Neural cell (in vitro differentiated cells): ENCODE results near the gene TVP23C. TPM values are rescaled to one million over a fixed set of nuclear protein-coding genes. Genes with fewer than 3 reads are reported as not detected.

ENCODE experiments used
- H2AFZ ChIP-seq: fragments of 200-600, 300-800 bp; sonication (generic), shearing (Covaris generic); 2 replicates; pipeline ENCODE4 v1.6.0; 2014; ENCODE audit warnings: low read depth, mild to moderate bottlenecking, antibody characterized with exemption, low read length, moderate library complexity
- H3F3A ChIP-seq: fragments of 200-600 bp; shearing (Covaris generic); 2 replicates; pipeline ENCODE4 v1.6.1; 2016; ENCODE audit warnings: mild to moderate bottlenecking, moderate library complexity, mixed read lengths, antibody characterized with exemption, low read length; ENCODE audit not compliant: insufficient read depth, poor library complexity, severe bottlenecking
- H3K27ac ChIP-seq: fragments of 200-600, 300-800 bp; sonication (generic), shearing (Covaris generic); 2 replicates; pipeline ENCODE4 v1.5.1; 2014; ENCODE audit warnings: mild to moderate bottlenecking, low read length, moderate library complexity
- H3K27me3 ChIP-seq: fragments of 300-800, 200-600 bp; sonication (generic), shearing (Covaris generic); 2 replicates; pipeline ENCODE4 v1.6.0; 2014; ENCODE audit warnings: mild to moderate bottlenecking, low read depth, low read length, moderate library complexity; ENCODE audit not compliant: insufficient read depth
- H3K36me3 ChIP-seq: fragments of 300-800, 200-600 bp; sonication (generic), shearing (Covaris generic); 2 replicates; pipeline ENCODE4 v1.5.1; 2014; ENCODE audit warnings: mild to moderate bottlenecking, antibody characterized with exemption, low read length, moderate library complexity; ENCODE audit not compliant: insufficient read depth
- H3K4me2 ChIP-seq: fragments of 300-800, 200-600 bp; sonication (generic), shearing (Covaris generic); 2 replicates; pipeline ENCODE4 v1.6.0; 2014; ENCODE audit warnings: mild to moderate bottlenecking, low read length
- H3K4me3 ChIP-seq: fragments of 300-800, 200-600 bp; sonication (generic), shearing (Covaris generic); 2 replicates; pipeline ENCODE4 v1.5.1; 2014; ENCODE audit warnings: mild to moderate bottlenecking, low read length, moderate library complexity
- H3K79me2 ChIP-seq: fragments of 200-600 bp; shearing (Covaris generic); replicated peaks from 2 replicates; pipeline ENCODE4 v1.6.0; 2014; ENCODE audit warnings: mild to moderate bottlenecking, low read length, moderate library complexity; ENCODE audit not compliant: insufficient read depth
- H3K9ac ChIP-seq: fragments of 300-800, 200-600 bp; sonication (generic), shearing (Covaris generic); 2 replicates; pipeline ENCODE4 v1.6.1; 2016; ENCODE audit warnings: mild to moderate bottlenecking, low read length, mixed read lengths
- H3K9me2 ChIP-seq: fragments of 200-600 bp; shearing (Covaris generic); 2 replicates; pipeline ENCODE4 v1.6.1; 2016; ENCODE audit warnings: mild to moderate bottlenecking, low read length, mixed read lengths; ENCODE audit not compliant: insufficient read depth
- H3K9me3 ChIP-seq: fragments of 200-600, 300-800 bp; sonication (generic), shearing (Covaris generic); 2 replicates; pipeline ENCODE4 v1.6.1; 2016; ENCODE audit warnings: mild to moderate bottlenecking, mixed run types, low read length, moderate library complexity, mixed read lengths
- H4K20me1 ChIP-seq: fragments of 200-600 bp; shearing (Covaris generic); 2 replicates; pipeline ENCODE4 v1.6.1; 2016; ENCODE audit warnings: mild to moderate bottlenecking, mixed run types; ENCODE audit not compliant: insufficient read depth
- CTCF ChIP-seq: fragments of 450-650 bp; IDR thresholded peaks from 2 replicates; pipeline ENCODE4 v1.5.1; 2014; ENCODE audit warnings: antibody characterized with exemption, mild to moderate bottlenecking, moderate library complexity; ENCODE audit not compliant: poor library complexity, severe bottlenecking
- EP300 ChIP-seq: fragments of 450-650 bp; conservative IDR thresholded peaks from 2 replicates; pipeline ENCODE4 v1.6.1; 2014; ENCODE audit warnings: antibody characterized with exemption, mild to moderate bottlenecking, moderate library complexity; ENCODE audit not compliant: poor library complexity, severe bottlenecking
- EZH2 ChIP-seq: fragments of 200-600, 300-800 bp; shearing (Covaris generic), sonication (generic); IDR thresholded peaks from 2 replicates; pipeline ENCODE4 v1.6.1; 2014; ENCODE audit warnings: antibody characterized with exemption, low read length, borderline replicate concordance, mild to moderate bottlenecking; ENCODE audit not compliant: insufficient read depth, poor library complexity, severe bottlenecking
- POLR2AphosphoS5 ChIP-seq: IDR thresholded peaks from 2 replicates; pipeline ENCODE4 v1.6.1; 2012
- RAD21 ChIP-seq: fragments of 450-650 bp; conservative IDR thresholded peaks from 2 replicates; pipeline ENCODE4 v1.6.1; 2014; ENCODE audit warnings: antibody characterized with exemption, mild to moderate bottlenecking, moderate library complexity
- REST ChIP-seq: IDR thresholded peaks from 2 replicates; pipeline ENCODE4 v1.6.1; 2012; ENCODE audit warnings: borderline replicate concordance
- SMC3 ChIP-seq: fragments of 450-650 bp; conservative IDR thresholded peaks from 2 replicates; pipeline ENCODE4 v1.6.1; 2014; ENCODE audit warnings: antibody characterized with exemption, mild to moderate bottlenecking, moderate library complexity; ENCODE audit not compliant: poor library complexity
- polyA plus RNA-seq: library from polyadenylated mRNA; depleted of rRNA; stranded (reverse); fragments of >200 nt; gene quantifications from 2 replicates; pipeline ENCODE4 v1.2.3, GENCODE V29; 2014

TVP23C gene
- polyA plus RNA-seq, 1 donor from 2014 or later = 8.9 TPM

GRCh38 chr17:15456972-15457722 lies 106.1 kb downstream of the TVP23C start:
- H3K27ac ChIP-seq = no peak overlapping the region
- H3K9me2 ChIP-seq = no peaks in the 10 kb centered on the region
- no peaks in the 10 kb centered on the region for H3K9me3 ChIP-seq
- no peaks in the 10 kb centered on the region for H3F3A ChIP-seq
- no peaks in the 10 kb centered on the region for H3K27me3 ChIP-seq
- H2AFZ ChIP-seq = no peak overlapping the region
- peaks cover 6% of the 10 kb centered on the region for H3K36me3 ChIP-seq
- no peak overlapping the region for H3K9ac ChIP-seq
- no peak overlapping the region for H3K4me3 ChIP-seq
- no peak for TF ChIP-seq EZH2
- H3K4me2 ChIP-seq = no peak overlapping the region
- H4K20me1 ChIP-seq = no peaks in the 10 kb centered on the region
- no peaks in the 10 kb centered on the region for H3K79me2 ChIP-seq

GRCh38 chr17:15456496-15456895 lies 106.8 kb downstream of the TVP23C start:
- no peak overlapping the region for H3K4me3 ChIP-seq
- H2AFZ ChIP-seq = no peak overlapping the region
- no peaks in the 10 kb centered on the region for H4K20me1 ChIP-seq
- H3K27me3 ChIP-seq = no peaks in the 10 kb centered on the region
- H3K27ac ChIP-seq = no peak overlapping the region
- peaks cover 6% of the 10 kb centered on the region for H3K36me3 ChIP-seq
- no peak overlapping the region for H3K4me2 ChIP-seq
- H3F3A ChIP-seq = no peaks in the 10 kb centered on the region
- no peak overlapping the region for H3K9ac ChIP-seq
- no peaks in the 10 kb centered on the region for H3K79me2 ChIP-seq
- H3K9me3 ChIP-seq = no peaks in the 10 kb centered on the region
- no peak for TF ChIP-seq CTCF
- no peak for TF ChIP-seq EZH2
- no peak for TF ChIP-seq POLR2AphosphoS5
- H3K9me2 ChIP-seq = no peaks in the 10 kb centered on the region

GRCh38 chr17:15454346-15454745 lies 108.9 kb downstream of the TVP23C start:
- Histone ChIP-seq H3K36me3 (peaks cover 6% of the 10 kb centered on the region), H3K9me2 (no peaks in the 10 kb centered on the region), H3K4me3 (no peak overlapping the region), H4K20me1 (no peaks in the 10 kb centered on the region), H3F3A (no peaks in the 10 kb centered on the region), H3K27ac (no peak overlapping the region), H3K4me2 (no peak overlapping the region), H2AFZ (no peak overlapping the region), H3K79me2 (no peaks in the 10 kb centered on the region), H3K9me3 (no peaks in the 10 kb centered on the region), H3K9ac (no peak overlapping the region), H3K27me3 (no peaks in the 10 kb centered on the region)
- TF ChIP-seq EZH2 (no peak), CTCF (no peak)

- no peak overlapping the region for H3K4me2 ChIP-seq
- no peaks in the 10 kb centered on the region for H3K9me3 ChIP-seq
- H3F3A ChIP-seq = no peaks in the 10 kb centered on the region
- H4K20me1 ChIP-seq = no peaks in the 10 kb centered on the region
- no peak overlapping the region for H3K27ac ChIP-seq
- H3K27me3 ChIP-seq = no peaks in the 10 kb centered on the region
- no peak overlapping the region for H3K9ac ChIP-seq
- H3K79me2 ChIP-seq = no peaks in the 10 kb centered on the region
- H2AFZ ChIP-seq = no peak overlapping the region
- peaks cover 6% of the 10 kb centered on the region for H3K36me3 ChIP-seq
- H3K9me2 ChIP-seq = no peaks in the 10 kb centered on the region
- H3K4me3 ChIP-seq = no peak overlapping the region
- TF ChIP-seq EZH2 (no peak), CTCF (no peak), RAD21 (no peak), EP300 (no peak), REST (no peak), POLR2AphosphoS5 (no peak), SMC3 (no peak)
Observed at GRCh38 chr17:15453782-15454181, 109.5 kb downstream of the TVP23C start.
